Bone marrow (tissue), 2 donors: ENCODE results near the gene SURF4.
A peak's percentile ranks its signal among the peaks of the same experiment; 100 is the strongest.

Experiments used
- DNase-seq, 2 donors: peaks; one replicate each; lab custom pipeline; 2025; lab: John Stamatoyannopoulos, UW

SURF4 gene

DNA sequence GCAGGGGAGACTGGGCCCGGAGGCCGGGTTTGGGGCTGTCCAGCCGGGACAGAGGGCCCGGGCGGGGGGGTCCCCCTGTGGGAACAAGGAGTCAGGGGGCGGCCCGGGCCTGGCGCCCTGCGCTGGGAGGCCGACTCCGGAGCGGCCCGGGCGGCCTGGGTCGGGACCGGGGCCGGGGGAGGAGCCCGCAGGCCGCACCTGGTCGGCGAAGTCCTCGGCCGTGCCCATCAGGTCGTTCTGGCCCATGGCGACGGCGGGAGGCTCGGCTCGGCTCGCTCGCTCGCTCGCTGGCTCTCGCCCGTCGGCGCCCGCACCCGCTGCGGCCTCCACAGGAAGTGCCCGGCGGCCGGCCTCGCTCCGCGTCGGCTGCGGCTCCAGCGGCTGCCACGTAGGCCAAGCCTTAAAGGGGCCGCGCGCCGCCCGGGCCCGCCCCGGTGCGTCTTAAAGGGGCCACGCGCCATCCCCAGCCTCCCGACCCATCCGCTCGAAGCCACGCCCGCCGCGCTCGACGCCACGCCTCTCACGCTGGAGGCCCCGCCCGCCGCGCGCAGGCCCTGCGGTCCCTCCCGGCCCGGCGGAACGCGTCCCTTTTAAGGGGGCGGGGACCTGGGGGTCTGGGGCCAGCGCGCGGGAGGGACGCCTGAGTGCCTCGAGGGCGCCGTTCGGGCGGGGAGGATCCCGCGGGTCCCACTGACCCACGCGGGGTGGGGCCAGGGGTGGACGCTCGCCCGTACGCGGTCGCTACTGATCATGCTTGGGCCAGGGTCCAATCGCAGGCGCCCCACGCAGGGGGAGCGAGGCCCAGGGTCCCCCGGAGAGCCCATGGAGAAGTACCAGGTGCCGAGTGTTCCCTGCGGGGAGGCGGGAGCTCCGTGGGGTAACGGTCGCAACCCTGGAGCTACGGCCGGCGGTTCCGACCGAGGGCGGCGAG, at the start of gene SURF4, which contains the start of gene STKLD1:
Gene SURF4, minus strand, starts transcription at position 337 of the 931 bp plus-strand sequence. Its CDS starts 91 bp downstream, at position 246.
Gene STKLD1, plus strand, starts transcription at position 643 of the 931 bp plus-strand sequence. Its CDS starts 108 bp downstream, at position 751.
- DNase-seq: peak; percentile 73 to 81

DNA sequence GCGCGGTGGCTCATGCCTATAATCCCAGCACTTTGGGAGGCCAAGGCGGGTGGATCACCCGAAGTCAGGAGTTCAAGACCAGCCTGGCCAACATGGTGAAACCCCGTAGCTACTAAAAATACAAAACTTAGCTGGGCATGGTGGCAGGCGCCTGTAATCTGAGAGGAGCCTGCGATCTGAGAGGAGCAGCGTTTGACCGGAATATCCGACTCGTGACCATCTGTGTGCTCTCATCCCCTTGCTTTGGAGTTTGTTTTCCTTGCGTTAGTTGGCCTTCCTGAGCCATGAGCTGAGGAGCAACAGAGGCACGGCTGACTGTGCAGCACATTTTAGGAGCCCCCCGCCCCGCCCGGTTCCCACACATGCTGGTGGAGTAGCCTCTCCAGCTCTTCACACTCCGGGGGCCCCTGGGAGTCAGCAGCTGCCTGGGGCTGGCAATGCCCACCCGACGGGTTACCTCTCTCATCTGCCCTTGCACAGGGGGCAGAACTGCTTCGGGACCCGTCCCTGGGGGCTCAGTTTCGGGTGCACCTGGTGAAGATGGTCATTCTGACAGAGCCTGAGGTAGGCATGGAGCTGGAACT, 49.3 kb upstream of the SURF4 start:
- DNase-seq: no peak

GRCh38 chr9:133424187-133424586, 48.3 kb upstream of the SURF4 start:
- no peak for DNase-seq

GRCh38 chr9:133423216-133423615, 47.4 kb upstream of the SURF4 start:
- DNase-seq: no peak

DNA sequence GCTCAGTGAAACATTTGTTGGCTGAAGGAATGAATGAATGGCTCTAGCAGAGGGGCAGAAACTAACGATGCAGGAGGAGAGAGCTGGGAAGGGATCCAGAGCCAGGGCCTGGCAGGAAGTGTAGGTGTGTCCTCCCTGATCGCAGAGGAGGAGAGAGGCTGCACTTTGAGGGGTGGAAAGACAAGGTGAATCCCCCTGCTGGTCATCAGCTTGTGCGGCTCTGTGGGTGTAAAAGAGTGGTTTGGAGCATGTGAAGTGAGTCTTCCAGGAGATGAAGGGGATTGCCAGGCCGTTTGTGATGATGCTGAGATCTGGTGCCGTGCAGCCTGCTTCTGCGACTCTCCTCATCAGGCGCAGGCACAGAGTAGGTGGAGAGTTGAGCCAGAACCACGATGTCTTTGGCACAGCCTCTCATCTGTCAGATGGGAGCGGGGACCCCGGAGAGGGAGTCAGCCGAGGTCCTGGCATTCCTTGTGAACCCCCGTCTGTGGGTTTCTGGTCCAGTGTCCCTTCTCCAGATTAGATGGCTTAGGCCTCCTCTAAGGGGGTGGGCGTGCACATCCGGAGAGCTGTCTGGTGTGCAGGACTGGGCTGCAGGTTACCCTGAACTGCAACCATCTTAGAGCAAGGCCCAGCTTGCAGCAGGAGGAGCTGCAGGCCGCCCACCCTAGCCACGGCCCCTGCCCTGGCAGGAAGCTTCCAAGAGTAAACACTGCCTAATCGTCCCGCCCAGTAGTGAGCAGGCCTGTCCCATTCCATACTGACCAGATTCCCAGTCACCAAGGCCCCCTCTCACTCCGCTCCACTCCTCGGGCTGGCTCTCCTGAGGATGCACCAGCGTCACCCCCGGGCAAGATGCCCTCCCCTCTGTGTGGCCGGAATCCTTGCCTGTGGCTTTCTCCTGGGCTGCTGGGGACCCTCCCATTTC, 46.0 kb upstream of the SURF4 start, which contains the start of gene ADAMTS13:
Gene ADAMTS13, plus strand, starts transcription at position 753 of the 928 bp plus-strand sequence. Its CDS starts 77 bp downstream, at position 830.
- no peak for DNase-seq

- no peak for DNase-seq
Measured at GRCh38 chr9:133420392-133420827, 44.5 kb upstream of the SURF4 start.

GRCh38 chr9:133419005-133419404, 43.1 kb upstream of the SURF4 start:
- DNase-seq: no peak

DNA sequence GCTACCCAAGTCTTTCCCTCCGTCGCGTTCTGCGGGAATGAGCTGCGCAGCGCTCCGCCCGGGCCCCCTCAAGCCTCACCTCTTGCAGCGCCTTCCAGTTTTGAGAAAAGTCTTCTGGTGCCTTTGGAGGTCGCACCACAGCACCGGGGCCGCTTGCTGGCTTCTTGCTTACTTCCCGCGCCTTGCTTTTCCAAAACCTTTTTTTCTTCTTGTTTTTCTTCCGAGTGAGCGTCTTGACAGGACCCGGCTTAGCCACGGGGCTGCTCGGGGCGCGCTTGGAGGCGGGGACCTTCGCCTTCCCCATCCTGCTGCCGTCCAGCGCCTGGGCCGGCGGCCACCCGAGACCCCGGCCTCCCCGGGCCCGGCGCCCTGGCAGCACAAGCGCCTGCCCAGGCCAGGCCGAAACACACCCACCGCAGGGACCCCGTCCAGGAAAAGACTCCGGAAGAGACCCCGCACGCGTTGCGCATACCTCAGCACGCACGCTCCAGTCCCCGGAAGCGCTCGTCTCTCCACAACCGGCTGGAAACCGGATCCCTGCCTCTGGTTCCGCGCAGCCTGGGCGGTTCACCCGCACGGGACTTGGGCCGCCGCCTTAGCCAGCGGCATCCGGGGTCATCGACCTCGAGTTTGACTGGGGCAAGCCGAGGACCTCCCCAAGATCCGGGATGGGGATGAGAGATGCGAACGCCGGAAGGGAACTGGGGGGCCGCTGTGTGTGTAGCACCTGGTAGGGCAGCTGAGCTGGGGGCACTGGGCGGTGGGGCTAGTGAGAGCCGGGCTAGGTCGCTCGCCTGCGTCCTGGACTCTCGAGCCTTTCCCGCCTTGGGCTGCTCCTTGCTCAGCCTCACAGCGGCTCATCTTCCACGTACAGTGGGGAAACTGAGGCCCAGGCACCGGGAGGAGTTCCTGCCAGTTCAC, 41.9 kb upstream of the SURF4 start, which contains the start of gene REXO4:
Gene REXO4, minus strand, starts transcription at position 470 of the 921 bp plus-strand sequence. Its CDS starts 166 bp downstream, at position 304.
- DNase-seq: peak; percentile 59 to 68

- DNase-seq: no peak
Measured at GRCh38 chr9:133415170-133415569, 39.3 kb upstream of the SURF4 start.

- no peak for DNase-seq
Measured at GRCh38 chr9:133408042-133408441, 32.2 kb upstream of the SURF4 start.

DNA sequence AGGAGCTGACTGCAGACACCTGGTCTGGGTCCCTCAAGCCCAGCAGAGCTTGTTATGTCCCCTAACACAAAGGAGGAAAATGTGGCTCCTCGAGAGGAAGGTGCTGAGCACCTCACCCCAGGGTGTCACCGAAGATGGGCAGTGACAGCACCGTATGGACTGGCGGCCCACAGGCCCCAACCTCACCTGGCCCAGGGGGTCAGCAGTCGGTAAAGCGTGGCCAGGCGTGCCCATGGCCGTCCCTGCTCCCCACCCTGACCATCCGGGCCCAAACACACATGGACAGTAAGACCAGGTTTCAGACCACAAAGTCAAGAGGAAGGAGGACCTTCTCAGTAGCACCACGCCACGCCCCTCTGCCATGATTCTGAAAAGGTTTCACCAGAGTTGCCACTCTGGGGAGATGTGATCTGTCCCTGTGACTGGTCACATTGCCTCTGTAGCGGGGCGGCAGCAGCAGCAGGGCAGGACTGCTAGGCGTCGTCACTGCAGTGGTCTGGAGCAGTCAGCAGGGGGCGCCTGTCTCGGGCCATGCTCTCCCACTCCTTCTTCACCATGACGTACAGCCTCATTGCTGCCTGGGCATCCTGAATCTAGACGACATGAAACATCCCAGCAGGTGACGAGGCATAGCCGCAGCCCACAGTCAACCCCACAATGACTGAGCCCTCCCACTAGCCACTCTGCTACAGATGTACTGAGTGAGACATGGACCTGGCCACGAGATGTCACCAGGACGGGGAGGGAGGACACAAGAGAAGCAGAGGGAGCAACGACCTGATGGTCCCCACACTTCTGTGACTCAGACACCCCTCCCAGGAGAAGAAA, 30.8 kb upstream of the SURF4 start:
- peak; percentile 41 to 53 for DNase-seq

GRCh38 chr9:133405508-133406438, 29.9 kb upstream of the SURF4 start:
- DNase-seq: no peak

DNA sequence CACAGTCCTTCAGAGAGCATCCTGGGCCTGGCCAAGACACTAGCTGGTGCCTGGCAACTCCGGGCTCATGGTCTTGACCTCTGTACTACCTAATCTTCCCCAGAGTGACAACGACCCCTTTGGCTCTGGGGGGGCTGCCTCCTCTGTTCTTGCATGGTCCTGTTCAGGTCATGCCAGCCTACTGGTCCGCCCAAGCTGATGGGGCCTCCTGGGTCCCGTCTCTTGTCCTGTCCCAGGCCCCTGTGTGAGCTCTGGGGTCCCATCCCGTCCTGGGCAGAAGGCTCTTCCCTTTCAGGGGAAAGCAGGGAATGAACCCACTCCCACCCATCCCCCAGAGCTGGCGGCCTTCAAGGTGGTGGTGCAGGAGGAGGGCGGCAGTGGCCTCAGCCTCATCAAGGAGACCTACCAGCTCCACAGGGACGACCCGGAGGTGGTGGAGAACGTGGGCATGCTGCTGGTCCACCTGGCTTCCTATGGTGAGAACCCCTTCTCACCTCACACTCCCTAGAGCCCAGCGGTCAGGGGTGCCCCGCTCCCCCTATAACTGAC, 28.7 kb upstream of the SURF4 start:
- DNase-seq: no peak

GRCh38 chr9:133403766-133404453, 28.1 kb upstream of the SURF4 start:
- peak in 1 of 2 donors; percentile 3 for DNase-seq

DNA sequence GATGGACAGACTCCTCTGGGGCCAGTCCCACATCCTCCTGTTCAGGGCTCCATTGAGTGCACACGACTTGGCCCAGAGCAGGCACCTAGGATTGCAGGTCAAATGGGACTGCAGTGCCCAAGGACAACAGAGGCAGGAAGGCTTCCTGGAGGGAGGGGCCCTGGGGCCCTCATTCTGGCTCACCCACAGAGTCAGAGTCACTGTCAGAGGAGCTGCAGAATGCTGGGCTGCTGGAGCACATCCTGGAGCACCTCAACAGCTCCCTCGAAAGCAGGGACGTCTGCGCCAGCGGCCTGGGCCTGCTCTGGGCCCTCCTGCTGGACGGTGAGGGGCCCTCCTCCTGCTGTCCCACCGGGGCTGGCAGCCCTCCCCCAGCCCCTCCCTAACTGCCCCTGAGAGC, 26.8 kb upstream of the SURF4 start:
- DNase-seq: no peak

GRCh38 chr9:133401588-133401987, 25.7 kb upstream of the SURF4 start:
- no peak for DNase-seq

- DNase-seq: no peak
Measured at GRCh38 chr9:133400292-133400691, 24.4 kb upstream of the SURF4 start.

GRCh38 chr9:133397895-133398294, 22.0 kb upstream of the SURF4 start:
- no peak for DNase-seq
